AML-193 (cell line): Measurements from ENCODE around the gene ADCY2.
A peak's percentile ranks its signal among the peaks of the same experiment; 100 is the strongest.

Source experiments
- DNase-seq, 2 experiments: peaks; one replicate each; lab custom pipeline; 2025; lab: John Stamatoyannopoulos, UW

Gene ADCY2

DNA sequence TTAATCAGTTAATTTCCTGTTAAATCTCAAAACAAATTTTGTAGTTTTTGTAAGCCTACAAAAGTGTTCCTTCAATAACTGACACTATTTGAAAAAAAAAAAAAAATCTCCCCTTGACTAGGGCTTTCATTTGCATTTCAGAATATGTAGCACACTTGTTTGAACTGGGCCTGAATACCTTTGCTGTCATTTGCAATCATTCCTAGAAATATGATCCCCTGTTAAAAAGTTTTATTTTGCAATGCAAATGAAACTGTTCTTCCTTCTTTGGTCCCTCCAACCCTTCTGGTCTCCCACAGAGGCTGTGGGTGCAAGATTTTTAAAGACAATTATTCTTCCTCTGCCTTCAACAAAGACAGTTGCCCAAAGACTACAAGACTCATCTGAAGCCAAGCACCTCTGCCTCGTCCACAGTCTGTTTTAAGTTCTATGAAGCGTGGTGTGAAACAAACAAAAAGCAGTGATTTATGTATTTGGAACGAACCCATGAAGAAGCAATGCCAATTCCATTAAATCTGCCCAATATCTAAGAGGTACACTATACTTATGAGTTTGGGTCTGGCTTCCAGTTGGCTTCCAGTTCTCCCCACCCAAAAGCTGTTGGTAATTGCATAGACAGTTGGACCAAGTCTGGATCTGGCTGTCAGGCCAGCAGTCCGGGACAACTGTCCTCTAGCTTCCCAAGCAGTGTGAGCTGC is 388.9 kb downstream of the ADCY2 start:
- DNase-seq: no peak

GRCh38 chr5:7787770-7788169 is 391.8 kb downstream of the ADCY2 start:
- no peak for DNase-seq

- DNase-seq: no peak
Observed at GRCh38 chr5:7789567-7789966, 393.6 kb downstream of the ADCY2 start.

GRCh38 chr5:7793895-7794294 is 398.0 kb downstream of the ADCY2 start:
- DNase-seq: no peak

DNA sequence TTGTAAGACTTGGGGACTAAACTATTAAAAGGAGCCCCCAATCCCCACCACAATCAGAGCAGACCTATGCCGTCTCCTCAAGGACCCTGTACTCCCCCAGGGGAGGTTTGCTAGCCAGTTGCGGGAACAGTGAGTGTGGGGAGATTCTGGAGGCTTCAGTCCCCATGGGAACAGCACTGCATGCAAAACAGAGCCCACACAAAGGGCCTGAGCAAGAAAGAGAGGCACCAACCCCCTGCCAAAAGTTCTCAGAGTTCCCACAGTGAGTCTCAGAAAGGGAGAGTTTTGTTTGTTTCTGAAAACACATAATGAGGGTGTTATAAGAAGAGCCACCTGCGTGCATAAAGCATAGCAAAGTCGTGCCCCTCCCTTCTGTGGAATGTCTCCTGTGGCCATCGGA is 398.4 kb downstream of the ADCY2 start:
- no peak for DNase-seq

DNA sequence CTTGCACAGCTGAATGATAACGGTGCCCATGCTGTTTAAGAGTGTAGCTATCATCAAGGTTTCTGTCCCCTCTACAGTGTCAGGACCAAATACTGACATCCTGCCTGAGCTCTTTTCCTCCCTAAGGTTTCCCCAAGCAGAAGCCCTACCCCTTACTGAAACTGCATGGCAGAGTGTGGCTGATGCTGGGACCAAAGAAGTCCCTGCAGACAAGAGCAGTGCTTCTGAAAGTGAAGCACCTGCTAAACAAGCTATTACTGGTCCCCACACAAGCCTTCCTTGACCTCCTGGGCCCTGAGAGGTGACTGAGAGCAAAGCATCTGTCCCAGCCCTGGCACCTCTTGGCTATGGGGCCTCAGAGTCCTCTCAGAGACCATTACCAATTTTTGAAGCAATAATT is 398.9 kb downstream of the ADCY2 start:
- no peak for DNase-seq

DNA sequence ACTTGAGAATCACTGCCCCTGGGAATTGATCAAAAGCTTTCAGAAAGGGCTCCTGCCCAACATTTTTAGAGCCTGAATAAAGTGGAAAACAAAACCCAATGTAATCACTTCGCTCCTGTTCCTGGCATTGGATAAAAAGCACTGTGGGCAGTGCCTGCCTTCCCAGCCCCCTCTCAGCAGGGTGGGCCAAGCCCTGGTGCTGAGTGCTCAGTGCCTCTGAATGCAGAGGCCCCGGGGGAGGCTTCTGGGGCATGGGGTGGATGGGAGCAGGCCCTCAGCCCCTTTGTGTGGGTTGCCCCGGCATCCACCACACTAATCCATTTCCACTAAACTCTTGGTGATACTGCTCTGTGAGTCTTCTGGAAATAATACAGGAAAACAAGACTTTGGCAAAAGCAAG is 399.4 kb downstream of the ADCY2 start:
- DNase-seq: no peak

- DNase-seq: no peak
Observed at GRCh38 chr5:7801891-7802614, 406.1 kb downstream of the ADCY2 start.

DNA sequence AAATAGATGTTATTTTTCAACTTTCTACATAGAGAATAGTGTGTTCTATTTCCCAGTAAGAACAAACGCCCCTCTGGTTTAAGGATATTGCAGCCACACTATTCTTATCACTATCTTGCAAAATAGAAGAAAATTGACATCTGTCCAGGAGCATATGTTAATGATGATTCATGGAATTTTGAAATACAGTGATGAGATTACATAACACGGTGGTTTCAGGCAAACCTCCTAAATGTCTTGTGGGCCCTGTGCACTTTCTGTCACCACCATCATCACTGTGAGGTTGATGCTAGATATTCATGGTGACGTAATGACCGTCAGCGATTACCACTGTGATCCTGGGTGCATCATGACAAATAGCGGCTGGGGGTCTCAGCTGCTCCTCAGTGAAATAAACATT is 406.9 kb downstream of the ADCY2 start:
- peak; percentile 77 to 78 for DNase-seq

DNA sequence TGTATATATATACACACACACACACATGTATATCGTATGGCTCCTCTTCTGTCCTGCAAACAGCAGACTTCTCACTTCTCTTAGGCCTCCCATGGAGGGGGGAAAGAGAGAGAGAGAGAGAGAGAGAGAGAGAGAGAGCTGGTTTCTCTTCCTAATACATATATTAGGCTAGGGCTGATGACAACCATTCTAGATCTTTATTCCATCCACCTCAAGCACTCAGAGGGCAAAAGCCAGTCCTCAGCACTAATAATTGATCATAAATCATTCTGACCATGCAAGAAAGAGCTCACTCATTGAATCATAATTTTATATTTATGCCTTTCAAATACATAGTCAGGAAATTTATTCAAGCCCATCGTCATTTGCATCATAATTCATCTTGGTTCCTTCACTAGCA is 408.0 kb downstream of the ADCY2 start:
- no peak for DNase-seq

GRCh38 chr5:7805379-7805778 is 409.4 kb downstream of the ADCY2 start:
- no peak for DNase-seq

DNA sequence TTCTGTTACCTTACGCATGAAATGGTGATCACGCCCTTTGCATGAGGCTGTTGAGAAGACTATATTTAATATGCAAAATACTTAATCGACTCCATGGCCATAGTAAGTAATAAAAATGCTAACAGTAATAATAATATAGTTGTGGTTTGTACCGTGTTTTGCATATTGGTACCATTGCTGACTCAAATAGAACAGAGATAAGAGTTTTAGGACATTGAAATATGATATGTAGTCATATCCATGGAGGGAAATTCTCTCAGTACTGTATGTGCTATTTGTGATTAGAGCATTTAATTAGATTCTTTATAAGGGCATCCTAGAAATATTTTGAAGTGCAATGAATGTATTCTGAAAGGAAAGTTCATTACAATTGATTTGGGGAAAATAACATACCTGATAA is 413.1 kb downstream of the ADCY2 start:
- no peak for DNase-seq

GRCh38 chr5:7811715-7812114 is 415.8 kb downstream of the ADCY2 start:
- DNase-seq: no peak

- DNase-seq: no peak
Observed at GRCh38 chr5:7813007-7813406, 417.1 kb downstream of the ADCY2 start.

GRCh38 chr5:7813576-7813975 is 417.6 kb downstream of the ADCY2 start:
- no peak for DNase-seq

GRCh38 chr5:7814816-7815215 is 418.9 kb downstream of the ADCY2 start:
- no peak for DNase-seq

DNA sequence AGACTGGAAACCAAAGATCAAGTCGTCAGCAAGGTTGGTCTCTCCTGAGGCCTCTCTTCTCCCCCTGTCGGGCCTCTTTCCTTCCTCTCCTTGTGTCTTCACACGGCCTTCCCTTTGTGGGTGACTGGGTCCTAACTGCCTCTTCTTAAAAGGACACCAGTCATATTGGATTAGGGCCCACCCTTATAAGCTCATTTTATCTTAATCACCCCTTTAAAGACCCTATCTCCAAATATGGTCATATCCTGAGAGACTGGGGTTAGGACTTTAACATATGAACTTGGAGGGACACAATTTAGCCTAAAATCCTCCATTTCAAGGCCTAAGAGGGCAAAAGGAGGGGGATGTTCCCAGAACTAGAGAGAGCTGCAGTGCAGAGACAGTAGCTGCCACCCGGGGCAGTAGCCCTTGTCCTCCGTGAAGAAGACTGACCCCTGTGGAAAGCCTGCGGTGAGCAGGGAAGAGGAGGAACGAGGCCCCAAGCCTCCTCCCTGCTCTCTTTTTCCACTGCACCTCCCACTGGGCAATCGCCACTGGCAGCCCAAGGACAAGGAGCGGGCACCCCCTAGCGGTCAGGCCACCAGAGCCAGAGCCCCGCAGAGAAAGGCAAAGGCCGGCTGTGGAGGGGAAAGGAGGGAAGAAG is 420.1 kb downstream of the ADCY2 start:
- DNase-seq: peak; percentile 67 to 77

- DNase-seq: no peak
Observed at GRCh38 chr5:7816535-7816901, 420.6 kb downstream of the ADCY2 start.

DNA sequence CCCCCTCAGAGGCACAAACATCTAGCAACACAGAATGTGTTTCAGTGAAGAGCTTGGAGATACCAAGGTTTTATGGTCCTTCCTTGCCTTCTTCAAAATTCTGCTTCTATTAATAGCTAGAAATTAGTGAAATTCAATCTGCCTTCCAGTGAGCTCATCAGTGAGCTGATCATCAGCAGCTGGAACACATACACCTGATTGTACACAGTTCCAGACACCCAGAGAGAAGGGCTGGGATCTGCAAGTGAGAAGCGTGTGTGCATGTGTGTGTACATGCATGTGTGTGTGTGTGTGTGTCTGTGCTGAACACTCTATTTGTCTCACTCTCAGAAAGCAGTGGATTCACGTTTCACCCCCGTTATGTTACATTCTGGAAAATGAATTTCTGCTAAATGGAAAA is 426.5 kb downstream of the ADCY2 start:
- no peak for DNase-seq

DNA sequence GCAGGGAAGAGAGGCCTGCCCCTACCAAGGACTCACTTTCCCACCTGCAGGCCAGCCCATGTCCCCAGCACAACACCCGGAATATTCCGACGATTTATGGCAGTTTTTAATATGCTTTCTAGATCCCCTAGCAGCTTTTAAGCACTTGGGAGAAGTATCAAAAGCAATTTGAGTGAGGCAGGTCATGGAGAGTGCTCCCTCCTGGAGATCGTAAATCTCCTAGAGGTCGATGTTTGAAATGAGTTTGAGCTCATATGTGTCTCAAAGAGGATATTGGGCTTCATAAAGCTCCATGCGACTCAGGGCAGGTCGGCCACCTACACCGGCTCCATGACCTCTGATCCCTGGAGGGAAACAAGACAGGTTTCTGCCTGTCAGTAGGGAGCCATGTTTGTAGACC is 427.7 kb downstream of the ADCY2 start:
- DNase-seq: no peak

DNA sequence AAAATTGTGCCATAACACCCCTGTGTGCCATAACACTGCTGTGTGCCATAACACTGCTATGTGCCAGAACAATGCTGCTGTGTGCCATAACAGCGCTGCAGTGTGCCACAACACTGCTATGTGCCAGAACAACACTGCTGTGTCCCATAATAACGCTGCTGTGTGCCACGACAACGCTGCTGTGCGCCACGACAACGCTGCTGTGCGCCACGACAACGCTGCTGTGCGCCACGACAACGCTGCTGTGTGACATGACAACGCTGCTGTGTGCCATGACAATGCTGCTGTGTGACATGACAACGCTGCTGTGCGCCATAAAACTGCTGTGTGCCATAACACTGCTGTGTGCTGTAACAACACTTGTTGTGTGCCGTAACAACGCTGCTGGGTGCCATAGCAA is 429.1 kb downstream of the ADCY2 start:
- DNase-seq: no peak

DNA sequence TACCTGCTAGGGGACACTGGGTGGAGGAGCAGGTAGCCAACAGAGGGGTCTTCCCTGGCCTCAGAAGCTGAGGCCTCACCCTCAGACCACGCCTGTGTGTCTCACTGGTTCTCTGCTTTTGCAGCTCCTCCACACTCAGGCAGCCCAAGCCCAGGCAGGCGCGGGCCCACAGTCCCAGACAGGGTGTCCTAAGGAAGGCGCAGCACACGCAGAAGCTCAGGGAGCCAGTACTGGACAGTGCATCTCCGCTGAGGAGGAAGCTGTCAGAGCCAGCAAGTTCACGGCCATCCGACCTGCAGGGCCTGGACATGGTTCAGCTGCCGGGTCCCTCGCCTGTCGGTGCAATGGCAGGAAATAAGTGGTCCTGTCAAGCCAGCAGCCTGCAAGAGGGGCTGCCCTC is 429.7 kb downstream of the ADCY2 start:
- DNase-seq: no peak

- no peak for DNase-seq
Observed at GRCh38 chr5:7827610-7828009, 431.7 kb downstream of the ADCY2 start.
